ENCODE measurements around the gene CXADR. TPM values are rescaled to one million over a fixed set of nuclear protein-coding genes. Genes with fewer than 3 reads are reported as not detected.
"Not testable (repeated sequence)": the region's sequence is repeated elsewhere in the genome, so short reads cannot be mapped to it uniquely, and the experiment has no call there.

Gene CXADR
- total RNA-seq, 2 experiments from 2014 or later = 0.29 to 0.75 TPM

- ChIA-PET CTCF (interaction anchor here (1.3 to 1.7 kb wide), 2 partner anchors 36 to 127 kb away, joined by 3 to 9 read pairs; no protein-coding TSS in a partner anchor), POLR2A (no interaction called here)
- DNase-seq = peak; percentile 28
- intact Hi-C loops (cut with micrococcal nuclease) = loop anchor here (1.0 to 5.0 kb wide), 4 partner anchors 79 to 309 kb away; no protein-coding TSS in a partner anchor
- peaks cover 14% of the 10 kb centered on the region for H3K4me1 Mint-ChIP-seq (ENCODE audit: low read depth)
- no peaks in the 10 kb centered on the region for H3K9me3 Mint-ChIP-seq
- H3K4me3 Mint-ChIP-seq = peak overlapping the region; percentile 77
- peaks cover 14% of the 10 kb centered on the region for H3K27me3 Mint-ChIP-seq
- H3K36me3 Mint-ChIP-seq = no peaks in the 10 kb centered on the region
- no peak overlapping the region for H3K27ac Mint-ChIP-seq
These were observed 626 bp downstream of the CXADR start for GRCh38 chr21:17513214-17514123.

- H3K4me1 Mint-ChIP-seq (ENCODE audit: low read depth) = peaks cover 14% of the 10 kb centered on the region
- DNase-seq = no peak
- CTCF ChIA-PET = no interaction called here
- POLR2A ChIA-PET = no interaction called here
- no peaks in the 10 kb centered on the region for H3K36me3 Mint-ChIP-seq
- peak overlapping the region; percentile 77 for H3K4me3 Mint-ChIP-seq
- peaks cover 14% of the 10 kb centered on the region for H3K27me3 Mint-ChIP-seq
- H3K27ac Mint-ChIP-seq = no peak overlapping the region
- intact Hi-C loops (cut with micrococcal nuclease) = loop anchor here (5.0 kb wide), 2 partner anchors 78 to 308 kb away; no protein-coding TSS in a partner anchor
- H3K9me3 Mint-ChIP-seq = no peaks in the 10 kb centered on the region
These were observed 1.4 kb downstream of the CXADR start for GRCh38 chr21:17514124-17514845.

- peaks cover 11% of the 10 kb centered on the region for H3K4me1 Mint-ChIP-seq (ENCODE audit: low read depth)
- intact Hi-C loops (cut with micrococcal nuclease); H3K4me3 Mint-ChIP-seq; CTCF ChIA-PET; POLR2A ChIA-PET; DNase-seq; H3K36me3 Mint-ChIP-seq; H3K9me3 Mint-ChIP-seq; H3K27ac Mint-ChIP-seq: not testable (repeated sequence)
- H3K27me3 Mint-ChIP-seq = peaks cover 20% of the 10 kb centered on the region
These were observed 4.2 kb downstream of the CXADR start for GRCh38 chr21:17517008-17517407.

- ChIA-PET POLR2A (no interaction called here), CTCF (no interaction called here)
- H3K27ac Mint-ChIP-seq = no peak overlapping the region
- no peak for DNase-seq
- no peaks in the 10 kb centered on the region for H3K9me3 Mint-ChIP-seq
- peaks cover 2% of the 10 kb centered on the region for H3K4me1 Mint-ChIP-seq (ENCODE audit: low read depth)
- intact Hi-C loops (cut with micrococcal nuclease) = no loop called here
- no peaks in the 10 kb centered on the region for H3K36me3 Mint-ChIP-seq
- H3K27me3 Mint-ChIP-seq = peaks cover 16% of the 10 kb centered on the region
- no peak overlapping the region for H3K4me3 Mint-ChIP-seq
These were observed 6.4 kb downstream of the CXADR start for GRCh38 chr21:17519208-17519738.

- Mint-ChIP-seq H3K9me3 (no peaks in the 10 kb centered on the region), H3K27ac (no peak overlapping the region), H3K4me1 (ENCODE audit: low read depth) (no peaks in the 10 kb centered on the region), H3K27me3 (peaks cover 12% of the 10 kb centered on the region), H3K4me3 (no peak overlapping the region), H3K36me3 (no peaks in the 10 kb centered on the region)
- ChIA-PET POLR2A (no interaction called here), CTCF (interaction anchor here (0.7 kb wide), 1 partner anchor 8 kb away, joined by 3 read pairs; no protein-coding TSS in a partner anchor)
- DNase-seq = no peak
- intact Hi-C loops (cut with micrococcal nuclease) = no loop called here
These were observed 7.2 kb downstream of the CXADR start for GRCh38 chr21:17519965-17520609.

GRCh38 chr21:17523007-17523451 lies 10.2 kb downstream of the CXADR start:
- H3K9me3 Mint-ChIP-seq = no peaks in the 10 kb centered on the region
- intact Hi-C loops (cut with micrococcal nuclease) = no loop called here
- no peaks in the 10 kb centered on the region for H3K4me1 Mint-ChIP-seq (ENCODE audit: low read depth)
- H3K27ac Mint-ChIP-seq = no peak overlapping the region
- no peak overlapping the region for H3K4me3 Mint-ChIP-seq
- POLR2A ChIA-PET = no interaction called here
- H3K36me3 Mint-ChIP-seq = no peaks in the 10 kb centered on the region
- CTCF ChIA-PET = no interaction called here
- DNase-seq = no peak
- H3K27me3 Mint-ChIP-seq = peaks cover 6% of the 10 kb centered on the region

GRCh38 chr21:17523979-17524494 lies 11.2 kb downstream of the CXADR start:
- H3K27me3 Mint-ChIP-seq; H3K36me3 Mint-ChIP-seq; H3K27ac Mint-ChIP-seq; H3K4me1 Mint-ChIP-seq (ENCODE audit: low read depth); H3K4me3 Mint-ChIP-seq; DNase-seq; intact Hi-C loops (cut with micrococcal nuclease); POLR2A ChIA-PET; H3K9me3 Mint-ChIP-seq: not testable (repeated sequence)
- CTCF ChIA-PET = interaction anchor here (0.6 kb wide), 1 partner anchor 14 kb away, joined by 5 read pairs; no protein-coding TSS in a partner anchor

GRCh38 chr21:17524635-17525034 lies 11.8 kb downstream of the CXADR start:
- Mint-ChIP-seq H3K36me3 (no peaks in the 10 kb centered on the region), H3K4me3 (no peak overlapping the region), H3K9me3 (no peaks in the 10 kb centered on the region), H3K27me3 (peaks cover 6% of the 10 kb centered on the region), H3K27ac (no peak overlapping the region), H3K4me1 (ENCODE audit: low read depth) (no peaks in the 10 kb centered on the region)
- no peak for DNase-seq
- CTCF ChIA-PET = no interaction called here
- intact Hi-C loops (cut with micrococcal nuclease) = no loop called here
- POLR2A ChIA-PET = no interaction called here

GRCh38 chr21:17526776-17527175 lies 13.9 kb downstream of the CXADR start:
- intact Hi-C loops (cut with micrococcal nuclease) = no loop called here
- Mint-ChIP-seq H3K27me3 (no peaks in the 10 kb centered on the region), H3K4me3 (no peak overlapping the region), H3K9me3 (no peaks in the 10 kb centered on the region), H3K4me1 (ENCODE audit: low read depth) (no peaks in the 10 kb centered on the region), H3K36me3 (no peaks in the 10 kb centered on the region), H3K27ac (no peak overlapping the region)
- ChIA-PET CTCF (no interaction called here), POLR2A (no interaction called here)
- no peak for DNase-seq

GRCh38 chr21:17527240-17527639 lies 14.4 kb downstream of the CXADR start:
- POLR2A ChIA-PET = no interaction called here
- no peaks in the 10 kb centered on the region for H3K36me3 Mint-ChIP-seq
- no peaks in the 10 kb centered on the region for H3K9me3 Mint-ChIP-seq
- no peak for DNase-seq
- H3K4me3 Mint-ChIP-seq = no peak overlapping the region
- H3K27me3 Mint-ChIP-seq = no peaks in the 10 kb centered on the region
- CTCF ChIA-PET = no interaction called here
- intact Hi-C loops (cut with micrococcal nuclease) = no loop called here
- H3K27ac Mint-ChIP-seq = no peak overlapping the region
- H3K4me1 Mint-ChIP-seq (ENCODE audit: low read depth) = no peaks in the 10 kb centered on the region

- no peaks in the 10 kb centered on the region for H3K4me1 Mint-ChIP-seq (ENCODE audit: low read depth)
- no peaks in the 10 kb centered on the region for H3K9me3 Mint-ChIP-seq
- no peak for DNase-seq
- intact Hi-C loops (cut with micrococcal nuclease) = no loop called here
- ChIA-PET POLR2A (no interaction called here), CTCF (no interaction called here)
- no peaks in the 10 kb centered on the region for H3K36me3 Mint-ChIP-seq
- H3K27me3 Mint-ChIP-seq = no peaks in the 10 kb centered on the region
- H3K4me3 Mint-ChIP-seq = no peak overlapping the region
- no peak overlapping the region for H3K27ac Mint-ChIP-seq
These were observed 14.9 kb downstream of the CXADR start for GRCh38 chr21:17527711-17528110.

- Mint-ChIP-seq H3K4me1 (ENCODE audit: low read depth) (no peaks in the 10 kb centered on the region), H3K27ac (no peak overlapping the region), H3K9me3 (no peaks in the 10 kb centered on the region), H3K36me3 (no peaks in the 10 kb centered on the region), H3K4me3 (no peak overlapping the region), H3K27me3 (no peaks in the 10 kb centered on the region)
- ChIA-PET POLR2A (no interaction called here), CTCF (no interaction called here)
- intact Hi-C loops (cut with micrococcal nuclease) = no loop called here
- no peak for DNase-seq
These were observed 16.8 kb downstream of the CXADR start for GRCh38 chr21:17529648-17530047.

All from activated CD4-positive, alpha-beta memory T cell treated with anti-CD3 and anti-CD28 coated beads for 36 hours (primary cell).